ENCODE results near the gene PACRG.

PACRG gene

DNA sequence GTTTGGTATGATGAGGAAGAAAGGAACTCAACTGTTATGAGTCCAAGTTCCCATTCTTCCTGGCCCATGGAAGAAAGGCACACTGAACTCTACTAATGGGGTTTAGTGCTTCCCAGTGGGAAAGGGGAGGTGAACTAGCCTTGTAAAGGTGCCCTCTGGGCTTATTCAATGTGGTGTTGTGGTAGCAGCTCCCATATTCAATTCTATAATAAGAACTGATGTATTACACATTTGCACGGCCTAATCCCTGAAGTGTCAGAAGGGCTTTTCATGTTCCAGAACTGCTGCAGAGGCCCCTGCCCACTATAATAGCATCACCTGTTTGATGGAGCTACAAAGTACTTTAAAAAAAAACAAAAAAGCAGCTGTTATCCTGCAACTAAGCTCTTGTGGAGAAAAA is 17.4 kb upstream of the PACRG start:
- no peak for DNase-seq (ENCODE audit: low read depth)

DNA sequence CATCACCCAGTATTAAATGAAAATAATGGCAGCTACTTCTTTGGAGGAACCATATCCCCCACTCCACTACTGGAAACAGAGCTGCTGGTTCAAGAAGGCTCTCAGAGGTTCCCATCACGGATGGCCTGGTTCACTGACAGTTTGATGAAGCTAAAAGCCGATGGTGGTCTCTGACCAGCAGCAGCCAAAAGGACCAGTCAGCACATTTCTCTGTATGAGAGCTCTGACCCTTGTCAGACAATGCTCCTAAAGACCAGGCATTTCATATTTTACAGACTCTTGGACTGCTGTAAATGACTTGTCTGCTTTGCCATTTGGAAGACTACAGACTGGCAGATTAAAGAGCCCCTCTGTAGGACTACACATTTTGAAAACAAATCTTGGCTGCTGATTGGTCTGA is 16.8 kb upstream of the PACRG start:
- DNase-seq (ENCODE audit: low read depth) = no peak

DNA sequence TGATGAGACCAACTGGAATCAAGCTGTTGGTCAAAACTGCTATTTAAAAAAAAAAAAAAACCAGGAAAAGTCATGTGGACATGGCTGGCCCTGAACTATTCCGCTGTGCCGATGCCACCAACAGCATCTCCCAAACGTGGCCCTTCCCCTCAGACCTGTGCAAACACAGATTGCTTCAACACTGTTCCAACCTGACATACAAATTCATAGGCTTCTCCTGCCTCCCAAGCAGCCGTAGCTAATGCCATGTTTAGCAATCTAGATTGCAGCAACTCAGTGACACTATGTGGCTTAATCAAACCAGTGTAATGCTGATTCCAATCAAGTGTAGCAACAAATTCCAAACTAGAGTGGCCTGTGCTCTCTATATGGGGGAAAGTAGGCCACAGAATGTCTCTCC is 16.4 kb upstream of the PACRG start:
- DNase-seq (ENCODE audit: low read depth) = no peak

DNA sequence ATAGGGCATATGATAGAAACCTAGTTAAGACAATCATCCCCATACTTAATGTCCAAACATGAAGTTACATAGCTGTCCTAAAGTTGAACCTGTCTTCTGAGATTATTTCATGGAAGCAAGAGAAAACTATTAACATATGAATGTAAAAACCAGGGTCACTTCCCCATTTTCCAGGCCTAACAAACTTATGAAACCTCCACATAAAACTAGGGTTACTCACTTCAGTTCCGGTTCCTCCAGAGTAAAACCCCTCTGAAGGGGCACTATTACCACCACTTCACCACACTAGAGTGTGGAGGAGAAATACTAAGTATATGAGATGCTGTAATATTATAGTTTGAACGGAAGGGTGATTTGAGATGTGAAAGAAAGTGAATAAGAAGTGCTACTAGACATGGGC is 15.1 kb upstream of the PACRG start:
- DNase-seq (ENCODE audit: low read depth) = no peak

DNA sequence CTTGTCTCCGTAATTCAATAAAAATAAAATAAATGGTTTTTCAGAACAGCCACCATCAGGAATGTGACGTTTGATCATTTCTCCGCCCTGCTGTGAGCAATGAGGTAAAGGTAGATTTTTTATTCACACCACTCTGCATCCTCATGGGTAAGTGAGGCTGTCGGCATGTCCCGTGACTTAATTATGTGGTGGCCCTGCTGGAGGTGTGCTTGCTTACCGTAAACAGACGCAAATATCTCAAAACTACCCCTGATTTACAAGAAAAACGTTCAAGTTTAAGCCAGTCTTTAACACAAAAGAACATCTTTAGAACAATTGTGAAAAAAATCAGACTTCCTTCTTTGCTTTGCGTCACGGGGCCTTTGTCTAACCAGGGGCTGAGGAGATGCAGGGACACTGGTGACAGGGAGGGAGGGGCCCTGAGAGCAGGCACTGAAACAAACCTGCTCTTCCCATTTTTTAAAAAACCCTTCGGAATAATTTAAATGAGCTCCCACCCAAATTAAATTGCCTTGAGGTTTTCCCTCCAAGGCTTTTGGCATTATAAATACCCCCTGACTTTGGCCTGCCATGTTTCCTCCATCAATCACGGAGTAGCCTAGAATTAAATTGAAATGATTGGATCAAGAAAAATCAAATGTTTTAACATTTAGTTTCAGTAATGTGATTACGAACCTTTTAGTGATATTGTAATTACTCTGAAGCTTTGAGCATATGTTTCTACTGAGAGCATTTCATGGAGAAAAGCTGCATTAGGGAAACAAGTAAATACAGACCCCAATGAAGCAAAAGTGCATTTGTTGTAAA is 13.6 kb upstream of the PACRG start:
- DNase-seq (ENCODE audit: low read depth) = no peak

DNA sequence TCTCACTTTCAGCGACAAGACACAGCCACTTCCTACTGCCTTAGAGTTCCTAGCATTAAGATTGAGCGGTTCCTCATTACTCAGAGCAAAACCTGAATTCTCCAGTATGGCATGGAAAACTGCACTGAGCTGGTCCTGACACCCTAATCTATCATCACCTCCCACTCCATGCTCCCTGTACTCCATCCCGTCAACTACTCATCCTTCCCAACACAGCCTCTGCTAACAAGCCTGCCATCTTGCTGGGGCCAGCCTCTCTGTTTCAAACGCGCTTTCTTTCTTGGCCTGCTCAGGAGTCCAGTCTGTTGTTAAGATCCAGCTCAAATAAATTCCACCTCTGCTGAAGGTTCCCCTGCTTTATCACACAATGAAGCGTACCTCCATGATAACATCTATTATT is 12.2 kb upstream of the PACRG start:
- no peak for DNase-seq (ENCODE audit: low read depth)

DNA sequence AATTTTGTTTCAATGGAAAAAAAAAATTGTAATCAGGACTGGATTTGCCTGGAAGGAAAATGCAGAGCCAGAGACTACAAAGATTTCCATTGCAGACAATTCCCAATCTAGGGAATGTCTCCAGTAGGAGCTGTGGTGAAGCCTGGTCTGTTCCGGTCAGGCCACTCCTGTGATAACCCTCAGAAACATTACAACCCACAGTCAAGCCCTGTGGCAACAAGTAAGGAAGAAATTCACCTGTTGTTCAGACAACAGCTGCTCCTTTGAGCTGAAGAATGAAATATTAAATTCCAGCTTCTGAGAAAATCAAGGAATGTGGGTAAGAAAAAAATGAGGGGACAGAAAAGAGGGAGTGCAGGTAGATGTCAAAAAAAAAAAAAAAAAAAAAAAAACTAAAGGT is 8.2 kb upstream of the PACRG start:
- no peak for DNase-seq (ENCODE audit: low read depth)

DNA sequence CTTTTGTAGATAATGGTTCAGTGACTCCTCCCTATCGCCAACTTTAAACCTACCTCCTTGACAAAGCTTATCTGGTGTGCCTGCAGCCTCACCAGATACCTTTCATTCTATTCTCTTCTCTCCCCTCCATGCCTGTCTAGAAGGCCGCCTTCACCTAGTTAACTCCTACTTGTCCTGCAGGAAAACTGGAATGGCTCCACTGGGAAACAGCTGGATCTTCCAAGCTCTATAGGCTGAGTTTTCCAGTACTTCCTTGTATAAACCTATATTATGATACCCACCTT is 6.4 kb upstream of the PACRG start:
- no peak for DNase-seq (ENCODE audit: low read depth)

DNA sequence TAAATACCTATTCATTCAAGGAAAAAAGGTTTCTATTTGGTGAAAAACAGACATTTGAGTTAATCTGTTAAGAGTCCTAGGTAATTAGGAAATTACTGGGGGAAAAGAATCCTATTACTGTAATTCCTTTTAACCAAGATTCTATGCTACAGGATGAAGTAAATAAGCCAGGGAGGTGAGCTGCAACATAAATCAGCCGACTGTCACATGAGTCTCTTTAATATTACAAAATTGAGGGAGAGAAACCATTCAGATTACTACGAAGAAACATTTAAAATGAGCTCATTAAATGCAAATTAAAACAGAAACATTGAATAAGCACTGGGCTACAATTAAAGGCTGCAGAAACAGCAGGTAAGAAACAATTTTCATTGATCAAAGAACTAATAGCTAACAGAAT is 5.5 kb upstream of the PACRG start:
- DNase-seq (ENCODE audit: low read depth) = no peak

DNA sequence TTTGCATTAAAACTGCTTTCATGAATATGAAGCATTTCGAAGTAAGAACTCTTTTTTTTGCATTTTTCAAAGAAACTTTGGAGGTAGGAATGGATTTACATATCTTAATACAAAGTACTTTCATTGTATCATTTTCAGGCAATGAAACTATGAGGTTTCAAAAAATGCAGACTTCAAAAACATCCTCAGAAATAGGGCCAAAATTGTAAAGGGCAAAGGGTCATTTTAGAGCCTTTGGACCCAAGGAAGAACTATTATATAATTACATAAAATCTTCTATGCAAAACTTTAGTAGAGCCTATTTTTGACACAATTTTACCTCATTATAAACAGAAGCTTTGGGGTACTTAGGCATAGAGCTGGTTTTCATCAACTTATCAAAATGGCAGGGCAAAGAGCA is 5.1 kb upstream of the PACRG start:
- DNase-seq (ENCODE audit: low read depth) = no peak

DNA sequence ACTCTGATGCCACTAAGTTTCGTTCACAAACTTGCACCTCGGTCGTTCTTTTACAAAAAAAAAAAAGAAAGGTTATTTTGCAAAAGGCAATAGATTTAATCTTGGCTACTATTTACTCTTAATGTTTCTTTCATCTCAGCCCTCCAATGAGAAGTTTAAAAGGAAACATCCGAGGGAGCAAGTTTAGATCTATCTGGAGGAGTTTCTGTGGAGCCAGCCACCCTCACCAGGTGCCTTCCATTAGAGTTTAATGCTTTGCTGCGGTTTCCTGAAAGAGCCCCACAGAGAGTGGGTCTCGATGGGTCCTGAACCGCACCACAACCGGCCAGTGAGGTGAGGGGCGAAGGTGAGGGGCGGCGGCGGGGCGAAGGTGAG is 840 bp upstream of the PACRG start:
- no peak for DNase-seq (ENCODE audit: low read depth)

DNA sequence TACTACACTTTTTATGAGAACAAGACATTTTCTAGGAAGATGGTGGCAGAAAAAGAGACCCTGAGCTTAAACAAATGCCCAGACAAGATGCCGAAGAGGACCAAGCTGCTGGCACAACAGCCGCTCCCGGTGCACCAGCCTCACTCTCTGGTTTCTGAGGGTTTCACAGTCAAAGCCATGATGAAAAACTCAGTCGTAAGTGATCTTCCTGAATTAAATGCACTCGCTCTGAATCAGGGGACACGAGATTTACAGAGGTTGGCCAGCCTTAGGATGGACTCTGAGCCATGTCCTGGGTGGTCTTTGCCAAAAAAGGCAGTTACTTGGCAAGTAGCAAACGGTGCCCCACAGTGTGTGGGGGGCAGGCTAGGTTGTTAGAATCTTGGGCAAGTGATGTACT is 423 bp downstream of the PACRG start:
- DNase-seq (ENCODE audit: low read depth) = no peak

DNA sequence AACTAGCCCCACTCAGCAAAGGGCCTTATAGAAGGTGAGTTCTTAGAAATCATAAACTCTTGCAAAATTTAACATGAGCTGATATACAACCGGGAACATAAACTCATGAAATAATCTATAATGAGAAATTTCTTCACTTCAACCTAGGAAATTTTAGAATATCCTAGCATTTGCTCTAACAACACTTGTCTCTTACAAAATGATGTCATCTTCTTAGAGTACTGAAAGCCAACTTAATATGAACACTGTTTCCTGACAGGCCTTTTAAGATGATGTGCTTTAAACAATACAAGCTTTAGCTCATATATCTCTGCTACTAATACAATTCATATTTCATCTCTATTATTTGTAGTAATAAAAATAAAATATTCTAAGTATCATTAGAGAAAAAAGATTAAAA is 932 bp downstream of the PACRG start:
- no peak for DNase-seq (ENCODE audit: low read depth)

DNA sequence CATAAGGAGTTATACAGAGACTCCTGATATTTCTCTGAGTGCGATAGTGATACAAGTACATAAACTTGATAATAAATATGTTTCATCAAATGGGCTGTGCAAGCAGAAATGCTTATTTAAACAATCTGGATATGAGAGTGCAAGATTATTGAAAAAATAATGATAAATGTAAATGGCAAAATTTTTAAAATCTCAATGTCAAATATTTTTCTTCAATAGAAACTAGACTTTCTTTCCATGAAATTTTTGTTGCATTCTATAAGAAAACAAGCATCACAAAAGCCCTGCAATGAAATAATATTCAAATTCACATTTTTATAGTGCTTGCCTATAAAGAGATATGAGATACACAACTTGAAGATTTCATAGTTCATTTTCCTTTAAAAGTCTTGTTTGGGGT is 2.7 kb downstream of the PACRG start:
- no peak for DNase-seq (ENCODE audit: low read depth)

DNA sequence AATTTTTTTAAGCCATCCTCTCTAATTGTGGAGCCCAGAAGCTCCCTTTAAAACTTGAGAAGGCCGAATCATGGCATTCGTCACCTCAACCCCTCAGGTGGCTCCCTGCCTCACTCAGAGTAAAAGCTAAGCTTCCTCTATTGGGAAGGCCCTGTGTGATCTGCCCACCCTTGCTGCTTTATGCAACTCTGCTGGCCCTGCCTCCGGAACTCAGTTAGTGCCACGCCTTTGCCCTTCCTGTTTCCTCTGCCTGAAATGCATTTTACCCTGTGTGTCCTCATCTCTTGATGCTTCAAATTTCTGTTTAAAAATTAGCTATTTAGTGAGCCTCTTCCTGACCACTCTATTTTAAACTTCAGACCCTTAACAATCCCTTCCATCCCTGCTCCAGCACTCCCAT is 5.7 kb downstream of the PACRG start:
- DNase-seq (ENCODE audit: low read depth) = no peak

DNA sequence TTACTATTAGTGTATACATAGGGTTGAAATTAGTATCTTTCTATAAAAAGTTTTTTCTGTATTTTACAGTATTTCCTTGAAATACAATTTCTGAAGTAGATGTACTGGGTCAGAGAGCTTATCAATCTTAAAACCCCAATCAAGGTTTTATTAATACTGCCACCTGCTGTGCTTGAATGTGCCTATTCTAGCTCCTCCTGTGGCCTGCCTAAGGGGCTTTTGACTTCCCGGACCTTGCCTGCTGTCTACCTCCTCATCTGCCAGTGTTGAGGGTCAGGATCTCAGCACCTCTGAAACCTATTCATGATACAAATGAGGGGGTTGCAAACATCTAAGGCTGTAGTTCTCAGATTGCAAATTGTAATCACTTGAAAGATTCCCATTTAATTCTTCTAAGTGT is 9.2 kb downstream of the PACRG start:
- DNase-seq (ENCODE audit: low read depth) = no peak

DNA sequence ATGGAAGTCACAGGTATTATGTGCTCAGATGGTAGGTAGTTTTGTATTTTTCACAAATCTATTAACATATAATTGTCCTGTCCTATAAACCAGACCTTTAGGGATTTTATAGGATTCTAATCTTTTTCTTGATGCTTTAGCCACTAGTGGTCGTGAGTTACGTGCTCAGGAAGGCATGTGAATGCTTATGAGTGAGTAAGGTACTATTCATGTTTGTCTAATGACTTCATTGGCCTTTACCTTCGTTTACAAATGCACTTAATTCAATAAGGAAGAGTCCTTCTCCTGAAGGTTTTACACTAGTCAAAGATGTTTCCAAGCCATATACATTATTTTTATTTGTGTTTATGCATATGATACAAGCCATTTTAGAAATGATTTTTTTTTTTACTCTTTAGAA is 23.0 kb downstream of the PACRG start:
- no peak for DNase-seq (ENCODE audit: low read depth)

DNA sequence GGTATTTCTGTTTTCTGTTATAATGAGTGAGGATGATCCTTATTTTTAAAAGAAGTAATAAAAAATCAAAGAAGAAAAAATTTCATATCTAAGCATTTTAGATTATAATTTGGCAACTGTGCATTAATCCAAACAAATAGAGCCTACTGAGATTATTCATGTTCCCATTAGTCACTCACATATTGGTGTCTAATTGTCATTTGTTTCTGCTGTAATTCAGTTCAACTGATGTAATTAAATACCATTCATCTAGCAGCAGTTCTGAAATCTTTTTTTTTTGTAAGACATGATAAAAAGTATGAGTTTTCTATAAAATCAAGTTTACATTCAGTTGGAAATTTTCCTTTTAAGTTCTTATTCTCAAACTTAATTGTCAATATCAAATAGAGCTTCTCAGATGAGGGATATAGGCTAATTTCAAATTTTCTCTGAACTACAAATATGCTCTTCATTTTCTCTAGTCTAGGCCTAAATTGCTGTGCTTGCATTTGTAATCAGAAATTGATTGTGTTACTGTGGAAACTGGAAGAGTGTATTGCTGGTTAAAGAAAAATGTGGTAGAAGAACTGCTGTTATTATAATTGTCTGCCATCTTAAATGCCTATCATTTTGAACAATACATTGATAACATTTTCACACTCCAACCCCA is 23.6 kb downstream of the PACRG start:
- no peak for DNase-seq (ENCODE audit: low read depth)

DNA sequence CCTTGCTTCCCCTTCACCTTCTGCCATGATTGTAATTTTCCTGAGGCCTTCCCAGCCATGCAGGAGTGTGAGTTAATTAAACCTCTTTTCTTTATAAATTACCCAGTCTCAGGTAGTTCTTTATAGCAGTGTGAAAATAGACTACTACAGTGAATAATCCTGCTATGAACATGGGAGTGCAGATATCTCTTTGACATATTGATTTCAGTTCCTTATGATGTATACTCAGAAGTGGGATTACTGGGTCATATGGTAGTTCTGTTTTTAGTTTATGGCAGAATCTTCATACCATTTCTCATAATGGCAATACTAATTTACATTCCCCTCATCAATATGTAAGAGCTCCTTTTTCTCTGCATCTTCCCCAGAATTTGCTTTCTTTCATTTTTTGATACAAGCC is 26.0 kb downstream of the PACRG start:
- DNase-seq (ENCODE audit: low read depth) = no peak

DNA sequence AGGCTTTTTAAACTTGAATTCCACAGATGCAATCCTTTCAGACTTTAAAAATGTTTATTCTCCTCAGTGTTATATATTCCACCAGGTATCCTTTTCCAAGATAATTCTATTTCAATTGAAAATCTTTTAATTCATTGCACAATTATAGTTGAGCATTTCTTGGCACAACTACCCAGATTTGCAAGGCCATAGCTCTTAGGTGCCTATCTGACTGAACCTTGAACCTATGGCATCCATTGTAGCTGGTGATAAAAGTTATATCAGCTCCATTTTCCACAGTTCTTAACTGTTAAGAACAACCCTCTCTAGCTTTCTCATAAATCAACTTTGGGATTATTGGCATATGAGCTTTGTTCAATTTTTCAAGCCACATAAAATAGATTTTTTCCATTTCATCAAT is 42.4 kb downstream of the PACRG start:
- no peak for DNase-seq (ENCODE audit: low read depth)

DNA sequence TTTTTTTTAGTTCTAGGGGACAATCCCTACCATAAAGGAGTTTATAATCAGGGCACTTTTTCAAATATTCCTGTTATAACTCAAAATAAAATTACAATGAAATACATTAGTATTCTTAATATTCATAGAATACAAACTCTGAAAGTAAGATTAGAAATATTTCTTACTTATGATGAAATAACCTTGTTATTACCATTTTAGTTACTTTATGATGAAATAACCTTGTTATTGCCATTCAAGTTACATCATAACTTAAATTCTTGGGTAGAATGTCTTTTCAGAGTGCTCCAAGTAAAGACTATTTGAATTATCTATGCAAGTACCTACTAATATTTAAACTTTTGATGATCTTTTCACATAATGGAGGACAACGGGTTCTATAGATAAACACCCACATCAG is 43.2 kb downstream of the PACRG start:
- no peak for DNase-seq (ENCODE audit: low read depth)

DNA sequence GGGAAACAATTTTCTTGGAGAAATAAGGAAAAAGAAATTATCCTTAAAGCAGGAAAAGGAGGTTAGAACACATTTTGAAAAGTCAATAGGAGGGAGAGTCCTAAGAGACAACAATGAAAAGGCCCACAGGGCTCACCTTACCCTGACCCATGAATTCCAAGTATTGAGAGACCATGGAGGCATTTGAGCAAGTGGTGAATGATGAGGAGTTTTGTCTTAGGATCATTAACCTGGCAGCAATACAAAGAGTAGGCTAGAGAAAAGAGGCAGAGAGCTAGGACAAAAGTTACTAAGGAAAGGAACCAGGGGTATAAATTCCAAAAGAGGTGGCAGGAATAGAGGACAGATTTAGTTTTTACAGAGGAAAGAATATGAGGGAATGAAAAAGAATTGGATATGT is 44.7 kb downstream of the PACRG start:
- no peak for DNase-seq (ENCODE audit: low read depth)

DNA sequence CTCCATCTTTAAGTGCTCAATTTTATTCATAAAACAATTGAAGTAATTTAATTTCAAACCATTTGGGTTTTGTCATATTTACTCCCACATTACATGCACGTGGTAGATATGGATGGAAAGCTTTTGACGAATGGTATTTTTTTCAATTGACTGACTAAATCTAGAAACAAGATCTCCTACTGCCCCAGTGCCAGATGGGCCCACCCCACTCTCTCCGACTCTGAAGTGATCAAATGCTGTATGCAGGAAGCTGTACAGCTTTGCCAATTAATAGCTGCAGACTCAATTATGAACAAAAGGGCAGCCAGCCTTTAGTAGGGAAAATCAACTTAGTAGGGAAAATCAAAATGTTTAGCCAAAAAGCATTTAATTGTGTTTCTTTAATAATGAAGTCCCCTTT is 46.2 kb downstream of the PACRG start:
- no peak for DNase-seq (ENCODE audit: low read depth)

DNA sequence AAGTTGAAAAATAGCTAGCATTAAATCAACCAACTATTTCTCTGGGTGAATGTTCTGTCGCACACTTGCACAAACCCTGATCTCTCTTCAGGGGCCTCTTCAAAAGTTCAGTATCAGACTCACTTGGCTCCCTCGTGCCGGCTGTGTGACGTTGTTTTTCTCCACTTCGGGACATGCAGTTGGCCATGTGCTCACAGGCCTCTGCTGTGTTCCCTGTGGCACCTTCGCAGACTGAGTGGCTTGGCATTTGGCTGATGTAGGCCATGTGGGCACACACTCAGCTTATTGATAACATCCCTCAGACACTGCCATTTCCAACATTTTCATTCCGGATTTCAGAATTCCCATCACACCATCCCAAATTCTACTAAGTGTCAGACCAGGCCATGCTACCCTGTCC is 49.3 kb downstream of the PACRG start:
- no peak for DNase-seq (ENCODE audit: low read depth)

Data from HS-27A (cell line).